Measurements from ENCODE around the gene BCORL1. TPM values are rescaled to one million over a fixed set of nuclear protein-coding genes. Genes with fewer than 3 reads are reported as not detected.

BCORL1 gene
- total RNA-seq, 2 experiments from 2014 or later, result 1.7 to 5.4 TPM

DNA sequence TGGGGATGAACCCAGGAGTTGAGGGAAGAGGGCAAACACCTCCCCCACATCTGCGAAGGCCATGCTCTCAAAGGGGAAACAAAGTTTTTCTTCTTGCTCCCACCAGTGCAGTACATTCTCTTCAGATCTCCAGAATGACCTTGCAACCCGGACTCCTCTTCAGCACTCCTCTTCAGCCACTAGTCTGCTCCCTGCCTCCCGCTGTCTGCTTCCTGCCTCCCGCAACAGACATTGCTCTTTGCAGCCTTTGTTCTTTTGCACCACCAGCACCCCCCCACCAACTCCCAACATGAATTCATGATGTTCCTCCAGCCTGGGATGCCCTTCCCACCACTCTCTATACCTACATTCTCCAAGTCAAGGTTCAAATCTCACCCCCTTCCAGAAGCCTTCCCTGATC is 44.4 kb upstream of the BCORL1 start:
- ChIA-PET POLR2A (no interaction called here), CTCF (ENCODE audit: unreplicated experiment) (interaction anchor here (1.0 kb wide), 1 partner anchor 12 kb away, joined by 3 read pairs; no protein-coding TSS in a partner anchor)
- TF ChIP-seq CTCF (conservative IDR thresholded peaks at IDR 0.05; ENCODE audit: low read length), result no peak
- no peak for TF ChIP-seq EZH2phosphoT487 (IDR thresholded peaks at IDR 0.05; ENCODE audit: borderline replicate concordance, low read depth, low read length)
- Histone ChIP-seq H3K4me1 (ENCODE audit: insufficient read depth, low read length, poor library complexity, severe bottlenecking) (no peaks in the 10 kb centered on the region), H3K9me3 (ENCODE audit: low read length) (no peaks in the 10 kb centered on the region), H2AFZ (ENCODE audit: low read length) (no peak overlapping the region), H4K20me1 (ENCODE audit: insufficient read depth, low read length) (no peaks in the 10 kb centered on the region), H3K27ac (ENCODE audit: low read depth, low read length, poor library complexity, severe bottlenecking) (no peak overlapping the region), H3K36me3 (ENCODE audit: insufficient read depth, low read length) (no peaks in the 10 kb centered on the region), H3K4me3 (ENCODE audit: low read depth, low read length, poor library complexity, severe bottlenecking) (no peak overlapping the region), H3K79me2 (ENCODE audit: insufficient read depth, low read depth, low read length) (no peaks in the 10 kb centered on the region), H3K4me2 (ENCODE audit: low read length) (no peak overlapping the region), H3K9me2 (ENCODE audit: insufficient read depth, low read length) (no peaks in the 10 kb centered on the region)
- intact Hi-C loops (cut with micrococcal nuclease; ENCODE audit: unreplicated experiment), result no loop called here
- BruUV-seq (replicated peaks), result no TSS peak
- no peak for DNase-seq (ENCODE audit: low spot score)

GRCh38 chrX:129939986-129940385 is 42.4 kb upstream of the BCORL1 start:
- Histone ChIP-seq H3K9me3 (ENCODE audit: low read length) (no peaks in the 10 kb centered on the region), H2AFZ (ENCODE audit: low read length) (no peak overlapping the region), H3K4me3 (ENCODE audit: low read depth, low read length, poor library complexity, severe bottlenecking) (no peak overlapping the region), H3K79me2 (ENCODE audit: insufficient read depth, low read depth, low read length) (no peaks in the 10 kb centered on the region), H3K36me3 (ENCODE audit: insufficient read depth, low read length) (no peaks in the 10 kb centered on the region), H3K9me2 (ENCODE audit: insufficient read depth, low read length) (no peaks in the 10 kb centered on the region), H3K4me1 (ENCODE audit: insufficient read depth, low read length, poor library complexity, severe bottlenecking) (no peaks in the 10 kb centered on the region), H4K20me1 (ENCODE audit: insufficient read depth, low read length) (no peaks in the 10 kb centered on the region), H3K4me2 (ENCODE audit: low read length) (no peak overlapping the region), H3K27ac (ENCODE audit: low read depth, low read length, poor library complexity, severe bottlenecking) (no peak overlapping the region)
- intact Hi-C loops (cut with micrococcal nuclease; ENCODE audit: unreplicated experiment), result no loop called here
- no peak for TF ChIP-seq EZH2phosphoT487 (IDR thresholded peaks at IDR 0.05; ENCODE audit: borderline replicate concordance, low read depth, low read length)
- TF ChIP-seq CTCF (conservative IDR thresholded peaks at IDR 0.05; ENCODE audit: low read length), result no peak
- no peak for DNase-seq (ENCODE audit: low spot score)
- BruUV-seq (replicated peaks), result no TSS peak
- ChIA-PET POLR2A (interaction anchor here (0.9 kb wide), 1 partner anchor 117 kb away, joined by 3 read pairs; no protein-coding TSS in a partner anchor), CTCF (ENCODE audit: unreplicated experiment) (no interaction called here)

DNA sequence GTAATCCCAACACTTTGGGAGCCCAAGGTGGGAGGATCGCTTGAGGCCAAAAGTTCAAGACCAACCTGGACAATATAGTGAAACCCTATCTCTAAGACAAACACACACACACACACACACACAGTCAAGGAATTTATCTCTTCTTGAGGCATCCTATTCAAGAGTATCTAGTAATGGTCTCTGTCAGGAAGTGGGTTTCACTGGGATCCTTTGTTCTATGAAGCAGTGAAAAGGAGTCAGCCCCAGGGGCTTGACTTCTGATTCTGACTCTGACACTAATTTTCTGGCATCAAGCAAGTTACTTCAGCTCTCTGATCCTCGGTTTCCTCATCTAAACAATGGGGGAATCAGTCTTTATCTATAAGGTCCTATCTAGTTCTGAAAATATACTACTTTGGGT is 41.7 kb upstream of the BCORL1 start:
- intact Hi-C loops (cut with micrococcal nuclease; ENCODE audit: unreplicated experiment), result no loop called here
- CTCF ChIA-PET (ENCODE audit: unreplicated experiment), result no interaction called here
- POLR2A ChIA-PET, result no interaction called here

More for the DNA sequence above, 41.7 kb upstream of the BCORL1 start:
- Histone ChIP-seq H2AFZ (ENCODE audit: low read length) (no peak overlapping the region), H3K27ac (ENCODE audit: low read depth, low read length, poor library complexity, severe bottlenecking) (no peak overlapping the region), H3K36me3 (ENCODE audit: insufficient read depth, low read length) (no peaks in the 10 kb centered on the region), H3K4me2 (ENCODE audit: low read length) (no peak overlapping the region), H3K9me2 (ENCODE audit: insufficient read depth, low read length) (no peaks in the 10 kb centered on the region), H3K79me2 (ENCODE audit: insufficient read depth, low read depth, low read length) (no peaks in the 10 kb centered on the region), H3K4me1 (ENCODE audit: insufficient read depth, low read length, poor library complexity, severe bottlenecking) (no peaks in the 10 kb centered on the region), H3K4me3 (ENCODE audit: low read depth, low read length, poor library complexity, severe bottlenecking) (no peak overlapping the region), H4K20me1 (ENCODE audit: insufficient read depth, low read length) (no peaks in the 10 kb centered on the region), H3K9me3 (ENCODE audit: low read length) (no peaks in the 10 kb centered on the region)
- BruUV-seq (replicated peaks), result no TSS peak
- TF ChIP-seq CTCF (conservative IDR thresholded peaks at IDR 0.05; ENCODE audit: low read length) (no peak), EZH2phosphoT487 (IDR thresholded peaks at IDR 0.05; ENCODE audit: borderline replicate concordance, low read depth, low read length) (no peak)
- DNase-seq (ENCODE audit: low spot score), result no peak

Measured in OCI-LY7 (cell line).